Measurements from ENCODE around the gene PHF21B.

Gene PHF21B

DNA sequence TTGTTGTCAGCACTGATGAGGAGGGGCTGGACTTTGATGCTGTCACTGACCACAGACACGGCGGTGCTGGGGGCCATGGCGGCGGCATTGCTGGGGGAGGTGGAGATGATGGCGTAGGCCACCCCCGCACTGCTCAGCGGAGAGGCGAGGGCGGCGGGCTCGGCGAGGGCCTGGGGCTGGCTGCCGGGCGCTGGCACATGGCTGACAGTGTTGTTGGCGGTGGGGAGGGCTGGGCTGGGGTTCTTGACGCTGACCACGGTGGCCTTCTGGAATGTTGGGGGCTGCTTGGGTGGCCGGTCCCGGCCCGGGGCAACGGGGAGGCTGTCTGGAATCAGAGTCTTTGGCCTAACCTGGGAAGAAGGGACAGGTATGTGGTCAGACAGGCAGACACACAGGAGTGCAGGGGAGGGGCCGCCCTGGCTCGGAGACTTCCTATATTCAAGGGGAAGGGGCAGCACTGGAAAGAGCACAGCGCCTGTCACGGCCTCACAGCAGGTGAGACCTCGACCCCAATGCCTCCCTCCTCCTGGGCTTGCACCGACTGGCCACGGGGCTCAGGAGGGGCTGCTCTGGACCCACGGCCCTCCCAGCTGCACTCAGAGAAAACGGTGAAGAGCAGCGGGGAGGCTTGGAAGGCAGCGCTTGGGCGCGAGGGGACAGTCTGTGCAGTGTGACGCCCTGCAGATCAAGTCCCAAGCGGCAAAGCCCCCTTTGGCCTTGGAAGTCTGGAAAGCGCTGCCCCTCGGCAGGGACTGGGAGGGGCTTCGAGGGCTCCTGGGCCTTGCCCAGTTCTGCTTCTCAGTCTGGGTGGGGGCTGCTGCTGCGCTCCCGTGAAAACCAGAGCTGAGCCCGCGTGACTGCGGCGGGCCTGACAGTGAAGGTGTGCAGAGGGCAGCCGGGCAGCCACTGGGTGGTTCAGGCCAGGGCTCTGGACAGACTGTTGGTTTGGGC is 93.2 kb downstream of the PHF21B start:
- TF ChIP-seq, protein P1, sequence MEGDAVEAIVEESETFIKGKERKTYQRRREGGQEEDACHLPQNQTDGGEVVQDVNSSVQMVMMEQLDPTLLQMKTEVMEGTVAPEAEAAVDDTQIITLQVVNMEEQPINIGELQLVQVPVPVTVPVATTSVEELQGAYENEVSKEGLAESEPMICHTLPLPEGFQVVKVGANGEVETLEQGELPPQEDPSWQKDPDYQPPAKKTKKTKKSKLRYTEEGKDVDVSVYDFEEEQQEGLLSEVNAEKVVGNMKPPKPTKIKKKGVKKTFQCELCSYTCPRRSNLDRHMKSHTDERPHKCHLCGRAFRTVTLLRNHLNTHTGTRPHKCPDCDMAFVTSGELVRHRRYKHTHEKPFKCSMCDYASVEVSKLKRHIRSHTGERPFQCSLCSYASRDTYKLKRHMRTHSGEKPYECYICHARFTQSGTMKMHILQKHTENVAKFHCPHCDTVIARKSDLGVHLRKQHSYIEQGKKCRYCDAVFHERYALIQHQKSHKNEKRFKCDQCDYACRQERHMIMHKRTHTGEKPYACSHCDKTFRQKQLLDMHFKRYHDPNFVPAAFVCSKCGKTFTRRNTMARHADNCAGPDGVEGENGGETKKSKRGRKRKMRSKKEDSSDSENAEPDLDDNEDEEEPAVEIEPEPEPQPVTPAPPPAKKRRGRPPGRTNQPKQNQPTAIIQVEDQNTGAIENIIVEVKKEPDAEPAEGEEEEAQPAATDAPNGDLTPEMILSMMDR (IDR thresholded peaks at IDR 0.05; ENCODE audit: borderline replicate concordance, control extremely low read depth, extremely low read depth, insufficient read depth, missing control alignments) = no peak
- no peak for DNase-seq (ENCODE audit: low spot score)
- in situ Hi-C loops (cut with MboI; ENCODE audit: low sequenced_read_pairs, unreplicated experiment) = no loop called here

GRCh38 chr22:44915441-44915840 is 94.4 kb downstream of the PHF21B start:
- DNase-seq (ENCODE audit: low spot score) = no peak
- TF ChIP-seq, protein P1 (IDR thresholded peaks at IDR 0.05; ENCODE audit: borderline replicate concordance, control extremely low read depth, extremely low read depth, insufficient read depth, missing control alignments) = no peak
- in situ Hi-C loops (cut with MboI; ENCODE audit: low sequenced_read_pairs, unreplicated experiment) = no loop called here

- in situ Hi-C loops (cut with MboI; ENCODE audit: low sequenced_read_pairs, unreplicated experiment) = no loop called here
- DNase-seq (ENCODE audit: low spot score) = no peak
- TF ChIP-seq, protein P1 (IDR thresholded peaks at IDR 0.05; ENCODE audit: borderline replicate concordance, control extremely low read depth, extremely low read depth, insufficient read depth, missing control alignments) = no peak
Observed at GRCh38 chr22:44914026-44914721, 95.6 kb downstream of the PHF21B start.

DNA sequence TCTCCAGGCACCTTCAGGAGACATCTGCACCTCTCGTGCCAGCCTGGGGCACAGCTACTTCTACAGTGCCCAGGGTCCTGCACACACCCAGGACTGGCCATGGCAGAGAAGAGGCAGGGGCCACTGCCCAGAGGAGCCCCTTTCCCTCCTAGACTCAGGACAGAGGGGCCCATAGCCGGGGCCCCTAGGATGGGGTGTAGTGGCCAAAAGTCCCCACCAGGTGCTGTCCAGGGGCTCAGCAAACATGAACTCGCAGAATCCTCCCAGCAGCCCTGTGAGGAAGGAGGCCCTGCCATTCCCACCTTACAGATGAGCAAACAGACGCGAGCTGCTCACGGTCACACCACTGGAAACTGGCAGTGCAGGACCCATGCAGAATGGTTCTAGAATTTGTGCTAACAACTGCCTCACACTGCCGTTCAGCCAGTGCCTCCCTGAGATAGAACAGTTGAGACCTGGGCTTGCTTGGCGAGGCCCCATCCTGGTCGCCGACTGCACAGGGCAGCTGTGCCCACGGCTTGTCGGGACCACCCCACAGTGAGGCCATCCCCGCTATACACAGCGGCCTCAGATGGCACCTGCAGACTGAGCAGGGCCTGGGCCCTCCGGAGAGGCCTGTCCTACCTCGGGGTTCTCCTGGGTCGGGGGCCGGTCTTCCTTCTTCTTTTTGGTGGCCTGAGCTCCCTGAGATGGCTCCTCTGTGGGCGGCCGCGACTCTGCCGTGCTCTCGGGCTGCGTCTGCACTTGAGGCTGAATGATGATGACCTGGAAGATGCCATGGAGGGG is 96.4 kb downstream of the PHF21B start:
- in situ Hi-C loops (cut with MboI; ENCODE audit: low sequenced_read_pairs, unreplicated experiment) = no loop called here
- TF ChIP-seq, protein P1 (IDR thresholded peaks at IDR 0.05; ENCODE audit: borderline replicate concordance, control extremely low read depth, extremely low read depth, insufficient read depth, missing control alignments) = no peak
- DNase-seq (ENCODE audit: low spot score) = no peak

DNA sequence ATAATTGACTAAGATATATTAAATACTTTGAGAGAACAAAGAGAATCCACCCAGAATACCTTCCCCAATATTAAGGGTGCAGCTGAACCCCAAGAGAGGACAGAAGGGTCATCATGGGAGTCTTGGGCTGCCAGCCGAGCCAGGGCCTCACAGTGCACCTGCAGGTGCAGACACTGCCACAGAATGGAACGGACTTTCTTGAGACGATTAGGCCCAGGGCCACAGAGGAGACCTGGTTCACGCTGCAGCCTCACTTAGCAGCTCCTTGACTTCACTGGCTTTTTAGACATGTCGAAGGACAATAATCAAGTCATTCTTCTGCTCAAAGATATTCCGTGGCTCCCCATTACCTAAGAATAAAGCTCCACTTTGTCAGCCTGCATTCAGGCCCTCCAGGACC is 100.6 kb downstream of the PHF21B start:
- TF ChIP-seq, protein P1 (IDR thresholded peaks at IDR 0.05; ENCODE audit: borderline replicate concordance, control extremely low read depth, extremely low read depth, insufficient read depth, missing control alignments) = no peak
- in situ Hi-C loops (cut with MboI; ENCODE audit: low sequenced_read_pairs, unreplicated experiment) = no loop called here
- no peak for DNase-seq (ENCODE audit: low spot score)

Measured in GM13976 (cell line).